HG02678 (cell line): Measurements from ENCODE around the gene SLC13A3.

Source experiments
- ATAC-seq: cut with Tn5 transposase; IDR thresholded peaks from one replicate; pipeline ENCODE4 v1.9.1; 2021; ENCODE audit warnings: mild to moderate bottlenecking, moderate library complexity; ENCODE audit not compliant: unreplicated experiment

Gene SLC13A3

GRCh38 chr20:46563170-46563859 is 87.9 kb downstream of the SLC13A3 start:
- no peak for ATAC-seq

GRCh38 chr20:46562373-46563169 is 88.7 kb downstream of the SLC13A3 start:
- peak; percentile 65 for ATAC-seq

DNA sequence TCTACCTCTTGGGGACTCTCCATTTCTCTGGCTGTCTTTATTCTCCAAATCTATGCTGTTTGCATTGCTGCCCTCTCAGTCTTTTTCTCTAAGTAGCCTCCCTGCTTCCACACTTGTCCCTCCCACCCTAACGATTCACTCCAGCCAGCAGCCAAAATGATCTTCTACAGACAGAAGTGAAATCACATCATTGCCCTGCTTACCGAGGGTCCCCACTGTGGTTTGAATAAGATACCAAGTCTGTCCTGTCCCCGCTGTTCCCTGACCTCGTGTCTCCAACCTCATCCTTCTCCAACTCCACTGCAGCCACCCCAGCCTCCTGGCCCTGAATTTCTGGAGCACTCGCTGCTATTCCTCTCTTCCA is 89.3 kb downstream of the SLC13A3 start:
- no peak for ATAC-seq

GRCh38 chr20:46559685-46560440 is 91.4 kb downstream of the SLC13A3 start:
- ATAC-seq = no peak

GRCh38 chr20:46559001-46559400 is 92.3 kb downstream of the SLC13A3 start:
- ATAC-seq = no peak

DNA sequence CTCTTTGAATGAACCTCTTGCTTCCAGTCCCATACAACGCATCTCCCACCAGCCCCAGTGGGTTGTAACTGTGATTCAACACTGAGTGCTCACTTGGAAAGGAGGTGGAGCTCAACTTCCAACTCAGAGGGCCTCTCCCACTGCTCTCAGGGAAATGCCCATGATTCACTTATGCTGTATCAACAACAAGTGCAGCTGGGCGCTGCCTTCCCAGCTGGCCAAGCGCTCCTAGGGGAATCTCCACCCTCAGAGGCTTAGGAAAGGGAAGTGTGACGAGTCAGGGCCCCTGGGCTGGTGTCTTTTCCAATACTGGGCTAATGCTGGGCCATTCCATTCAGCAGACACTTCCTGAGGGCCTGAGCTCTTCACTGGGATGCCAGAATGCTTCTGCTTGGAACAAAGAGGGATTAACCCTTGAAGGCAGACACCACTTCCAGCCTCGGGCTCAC is 92.7 kb downstream of the SLC13A3 start:
- ATAC-seq = no peak

GRCh38 chr20:46557231-46557956 is 93.9 kb downstream of the SLC13A3 start:
- no peak for ATAC-seq

- no peak for ATAC-seq
Measured at GRCh38 chr20:46555370-46555956, 95.8 kb downstream of the SLC13A3 start.

- no peak for ATAC-seq
Measured at GRCh38 chr20:46554828-46555227, 96.4 kb downstream of the SLC13A3 start.

GRCh38 chr20:46553926-46554325 is 97.3 kb downstream of the SLC13A3 start:
- ATAC-seq = no peak

- ATAC-seq = peak; percentile 71
Measured at GRCh38 chr20:46552460-46553420, 98.5 kb downstream of the SLC13A3 start.

- no peak for ATAC-seq
Measured at GRCh38 chr20:46551522-46552381, 99.5 kb downstream of the SLC13A3 start.

- no peak for ATAC-seq
Measured at GRCh38 chr20:46550461-46550860, 100.8 kb downstream of the SLC13A3 start, which contains the start of gene OCSTAMP. OCSTAMP (minus strand) TSS chr20:46550654; CDS start chr20:46550560, 94 bp downstream.

DNA sequence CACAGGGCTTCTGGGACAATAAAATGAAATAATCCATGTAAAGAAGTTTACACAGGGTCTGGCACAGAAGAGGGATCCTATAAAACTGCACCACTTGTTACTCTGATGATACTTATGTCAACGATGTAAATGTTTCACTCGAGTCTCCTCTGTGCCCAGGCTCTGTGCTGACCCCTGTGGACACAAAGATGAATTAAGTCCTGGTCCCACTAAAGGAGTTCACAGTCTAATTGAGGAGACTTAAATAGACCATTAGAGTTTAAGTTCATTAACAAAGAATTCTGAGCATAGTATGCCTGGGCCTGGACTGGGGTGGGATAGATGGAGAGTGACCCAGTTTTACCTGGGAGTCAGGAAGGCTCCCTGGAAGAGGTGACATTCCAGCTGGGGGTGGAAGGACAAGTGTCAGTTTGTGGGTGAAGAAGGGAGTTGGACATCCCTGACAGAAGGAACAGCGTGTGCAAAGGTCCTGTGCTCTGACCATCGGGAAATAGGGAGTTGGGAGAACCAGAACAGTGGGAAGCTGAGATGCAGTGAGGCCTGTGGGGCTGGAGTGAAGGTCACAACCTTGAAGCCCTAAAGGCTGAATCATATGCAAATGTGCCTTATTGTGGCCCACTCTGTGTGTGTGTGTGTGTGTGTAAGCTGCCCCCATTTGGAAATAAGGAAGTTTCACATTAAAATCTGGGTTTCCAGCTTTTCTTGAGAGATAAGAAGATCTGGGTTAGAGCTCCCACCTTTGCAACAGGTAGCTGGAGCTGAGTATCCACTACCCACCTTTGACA is 101.9 kb downstream of the SLC13A3 start:
- ATAC-seq = no peak

GRCh38 chr20:46548688-46549087 is 102.6 kb downstream of the SLC13A3 start:
- no peak for ATAC-seq

DNA sequence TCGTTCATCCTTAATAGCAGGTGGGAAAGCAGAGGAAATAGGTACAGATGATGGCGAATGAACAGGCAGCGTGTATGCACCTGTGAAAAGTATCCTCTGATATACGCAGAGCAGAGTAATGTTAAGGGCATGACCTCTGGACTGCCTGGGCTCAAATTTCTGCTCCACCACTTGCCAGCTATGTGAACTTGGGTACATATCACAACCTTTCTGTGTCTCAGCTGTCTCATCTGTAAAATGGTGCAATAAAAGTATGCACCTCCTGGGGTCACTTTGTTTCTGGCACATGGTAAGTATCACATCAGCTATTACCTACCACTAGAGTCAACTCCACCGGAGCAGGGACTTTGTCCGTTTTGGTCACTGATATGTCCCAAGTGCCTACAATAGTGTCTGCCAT is 103.3 kb downstream of the SLC13A3 start:
- ATAC-seq = no peak

DNA sequence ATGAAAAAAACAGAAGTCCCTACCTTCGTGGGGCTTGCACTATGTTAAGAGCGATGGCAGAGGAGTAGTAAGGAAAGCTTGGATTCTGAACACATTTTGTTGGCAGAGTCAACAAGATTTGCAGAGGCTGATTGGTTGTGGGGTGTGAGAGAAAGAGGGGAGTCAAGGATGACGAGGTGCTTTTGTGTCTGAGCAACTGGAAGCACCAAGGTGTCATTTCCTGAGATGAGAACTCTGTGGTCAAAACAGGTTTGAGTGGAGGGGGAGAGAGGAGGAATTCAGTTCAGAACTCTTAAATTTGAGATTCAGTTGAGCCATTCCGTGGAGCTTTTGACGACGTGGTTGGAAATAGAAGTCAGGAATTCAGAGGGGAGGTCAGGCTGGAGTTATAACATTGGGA is 104.3 kb downstream of the SLC13A3 start:
- ATAC-seq = no peak

DNA sequence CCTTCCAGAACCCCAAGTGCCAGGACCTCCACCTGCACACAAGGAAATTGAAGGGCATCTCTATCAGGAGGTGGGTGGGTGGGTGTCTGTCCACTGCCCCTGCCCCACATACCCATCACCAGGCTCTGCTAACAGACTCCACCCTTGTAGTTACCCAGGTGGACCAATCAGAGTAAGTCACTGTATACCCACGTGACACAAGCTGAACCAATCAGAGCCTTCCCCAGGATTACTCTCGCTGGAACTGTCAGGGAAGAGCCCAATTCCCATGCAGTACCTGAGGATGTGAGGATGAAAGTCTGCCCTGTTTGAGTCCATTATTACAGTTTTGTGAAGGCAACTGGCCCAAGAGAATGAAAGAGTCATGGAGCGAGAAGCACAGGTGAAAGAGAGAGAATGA is 105.0 kb downstream of the SLC13A3 start:
- ATAC-seq = no peak
